Measurements from ENCODE around the gene DNAJC4.

Gene DNAJC4

DNA sequence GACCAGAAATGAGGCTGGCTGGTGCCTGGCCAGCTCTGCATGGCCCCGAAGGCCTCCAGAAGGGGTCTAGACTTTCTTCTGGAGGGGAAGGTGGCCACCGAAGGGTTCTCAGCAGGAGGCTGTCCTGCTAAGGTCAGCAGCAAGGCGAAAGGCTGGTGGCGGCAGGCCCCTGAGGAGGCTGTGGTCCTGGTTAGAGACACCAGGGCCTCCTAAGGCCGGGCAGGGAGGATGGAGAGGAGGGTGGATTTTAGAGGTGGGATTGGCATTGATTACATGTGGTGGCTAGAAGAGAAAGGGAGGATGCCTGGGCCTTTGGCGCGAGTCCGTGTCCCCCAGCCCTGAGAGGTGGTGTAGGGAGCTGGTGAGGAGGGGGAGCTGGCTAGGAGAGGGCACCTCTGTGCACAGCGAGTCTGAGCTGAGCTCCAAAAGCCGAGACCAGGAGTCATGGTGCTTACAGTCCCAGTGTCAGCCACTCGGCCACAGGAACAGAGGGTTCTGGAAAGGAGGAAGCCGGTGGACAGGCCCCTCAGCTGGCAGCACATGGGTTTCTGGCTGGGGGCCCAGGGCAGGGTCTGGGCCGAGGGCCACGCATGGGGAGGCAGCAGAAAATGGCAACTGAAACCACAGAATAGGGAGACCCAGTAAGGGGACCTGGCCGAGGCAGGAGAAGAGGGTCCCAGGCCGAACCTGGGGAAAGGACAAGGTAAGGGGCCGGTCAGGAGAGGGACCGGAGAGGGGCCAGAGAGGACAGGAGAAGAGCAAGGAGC, 21.4 kb upstream of the DNAJC4 start:
- FAIRE-seq: no peak

- FAIRE-seq: no peak
Observed at GRCh38 chr11:64209563-64209843, 20.8 kb upstream of the DNAJC4 start.

DNA sequence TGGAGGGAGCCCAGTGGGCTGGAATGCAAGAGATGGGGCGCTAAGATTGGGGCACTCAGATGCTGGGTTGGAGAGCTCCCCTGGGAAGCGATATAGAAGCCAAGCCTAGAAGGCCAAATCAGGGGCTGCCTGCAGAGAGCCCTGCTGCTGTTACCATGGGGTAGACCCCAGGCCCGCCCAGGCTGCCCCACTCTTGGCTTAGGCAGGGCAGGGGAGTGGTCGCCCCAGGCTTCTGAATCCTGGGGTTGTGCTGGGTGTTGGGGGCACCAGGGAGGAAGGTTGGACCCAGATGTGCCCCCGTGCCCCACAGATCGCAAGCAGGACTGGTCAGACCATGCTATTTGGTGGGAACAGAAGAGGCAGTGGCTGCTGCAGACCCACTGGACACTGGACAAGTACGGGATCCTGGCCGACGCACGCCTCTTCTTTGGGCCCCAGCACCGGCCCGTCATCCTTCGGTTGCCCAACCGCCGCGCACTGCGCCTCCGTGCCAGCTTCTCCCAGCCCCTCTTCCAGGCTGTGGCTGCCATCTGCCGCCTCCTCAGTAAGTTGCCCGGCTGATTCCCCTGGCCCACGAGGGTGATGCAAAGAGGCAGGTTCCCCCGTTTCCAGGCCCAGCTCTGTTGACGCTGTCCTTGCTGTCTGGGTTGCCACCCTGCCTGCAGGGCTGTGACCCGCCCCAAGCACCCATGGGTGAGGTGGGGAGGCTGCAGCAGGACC, 19.9 kb upstream of the DNAJC4 start:
- no peak for FAIRE-seq

DNA sequence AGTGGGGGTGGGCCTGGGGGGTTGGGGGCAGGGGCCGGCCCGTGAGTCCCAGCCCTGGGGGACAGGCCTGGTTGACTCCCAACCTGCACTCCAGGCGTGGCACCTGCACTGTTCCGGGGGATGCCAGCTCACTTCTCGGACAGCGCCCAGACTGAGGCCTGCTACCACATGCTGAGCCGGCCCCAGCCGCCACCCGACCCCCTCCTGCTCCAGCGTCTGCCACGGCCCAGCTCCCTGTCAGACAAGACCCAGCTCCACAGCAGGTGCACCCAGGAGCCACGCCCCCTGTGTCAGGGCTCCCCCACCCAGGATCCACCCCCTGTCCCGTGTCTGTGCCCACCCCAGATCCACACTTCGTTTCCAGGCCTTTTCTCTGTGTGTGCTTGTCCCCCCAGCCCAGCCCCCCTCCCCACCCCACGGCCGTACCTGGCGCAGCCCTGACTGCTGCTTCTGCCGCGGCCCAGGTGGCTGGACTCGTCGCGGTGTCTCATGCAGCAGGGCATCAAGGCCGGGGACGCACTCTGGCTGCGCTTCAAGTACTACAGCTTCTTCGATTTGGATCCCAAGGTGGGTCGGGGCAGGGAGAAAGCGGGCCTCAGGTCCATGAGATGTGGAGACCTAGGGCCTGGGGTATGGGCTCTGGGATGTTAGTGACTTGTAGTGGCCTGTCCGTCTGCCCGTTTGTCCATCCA, 19.0 kb upstream of the DNAJC4 start:
- FAIRE-seq: no peak

GRCh38 chr11:64216879-64217278, 13.5 kb upstream of the DNAJC4 start:
- FAIRE-seq: no peak

DNA sequence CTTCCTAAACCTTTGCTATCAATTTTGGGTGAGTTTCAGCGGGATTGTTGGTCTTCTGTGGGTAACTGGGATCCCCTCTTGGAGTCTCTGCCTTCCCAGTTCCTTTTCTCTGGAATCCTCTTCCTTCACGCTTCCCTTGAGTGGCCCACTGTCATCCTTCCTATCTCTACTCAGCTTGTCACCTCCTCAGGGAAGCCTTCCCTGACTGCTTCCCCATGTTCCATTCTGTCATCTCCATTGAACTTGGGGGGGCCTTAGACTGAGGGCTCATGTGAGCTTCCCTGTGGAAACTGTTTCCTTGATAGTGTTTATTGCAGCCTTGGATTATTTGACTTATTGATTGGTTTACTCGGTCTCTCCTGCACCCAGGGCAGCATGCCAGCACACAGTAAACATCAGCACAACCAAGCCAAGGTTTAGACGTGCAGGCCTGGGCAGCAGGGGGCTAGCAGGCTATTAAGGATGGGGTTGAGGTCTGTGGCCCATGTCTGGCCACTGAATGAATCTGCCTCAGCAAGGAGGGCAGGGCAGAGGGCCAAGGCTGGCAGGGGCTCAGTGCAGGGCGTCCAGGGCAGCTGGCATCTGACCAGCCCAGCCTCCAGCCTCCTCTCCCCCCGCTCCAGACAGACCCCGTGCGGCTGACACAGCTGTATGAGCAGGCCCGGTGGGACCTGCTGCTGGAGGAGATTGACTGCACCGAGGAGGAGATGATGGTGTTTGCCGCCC, 11.6 kb upstream of the DNAJC4 start:
- FAIRE-seq: no peak

- no peak for FAIRE-seq
Observed at GRCh38 chr11:64219354-64219684, 11.0 kb upstream of the DNAJC4 start.

- FAIRE-seq: no peak
Observed at GRCh38 chr11:64219755-64220154, 10.6 kb upstream of the DNAJC4 start.

- FAIRE-seq: no peak
Observed at GRCh38 chr11:64220271-64220670, 10.1 kb upstream of the DNAJC4 start.

DNA sequence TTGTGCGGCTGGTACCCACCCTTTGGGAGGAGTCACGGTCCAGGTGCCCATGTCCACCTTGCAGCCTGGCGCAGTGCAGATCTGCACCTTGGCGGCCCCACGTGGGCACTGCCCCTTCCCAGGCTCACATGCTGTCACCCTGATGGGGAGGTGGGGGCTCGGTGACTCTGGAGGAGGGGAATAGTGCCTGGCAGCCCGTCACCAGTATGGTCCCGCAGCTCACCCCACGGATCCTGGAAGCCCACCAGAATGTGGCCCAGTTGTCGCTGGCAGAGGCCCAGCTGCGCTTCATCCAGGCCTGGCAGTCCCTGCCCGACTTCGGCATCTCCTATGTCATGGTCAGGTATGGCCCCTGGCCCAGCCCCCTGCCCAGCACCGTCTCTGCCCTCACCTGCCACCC, 9.6 kb upstream of the DNAJC4 start:
- FAIRE-seq: no peak

DNA sequence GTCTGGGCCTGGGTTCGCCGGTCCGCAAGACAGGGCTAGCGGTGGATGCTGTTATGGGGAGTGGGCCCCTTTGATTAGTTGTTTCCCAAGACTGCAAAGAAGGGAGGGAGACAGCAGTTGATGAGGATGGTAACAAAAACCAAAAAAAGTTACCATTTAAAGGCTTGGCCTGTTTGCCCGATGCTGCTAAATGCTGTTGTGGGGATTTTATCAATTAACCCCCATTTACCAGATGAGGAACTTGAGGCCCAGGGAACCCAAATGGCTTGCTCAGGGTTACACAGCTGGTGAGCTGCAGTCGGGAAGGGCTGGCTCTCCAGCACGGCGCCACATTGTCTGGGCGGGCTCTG, 7.7 kb upstream of the DNAJC4 start:
- no peak for FAIRE-seq

DNA sequence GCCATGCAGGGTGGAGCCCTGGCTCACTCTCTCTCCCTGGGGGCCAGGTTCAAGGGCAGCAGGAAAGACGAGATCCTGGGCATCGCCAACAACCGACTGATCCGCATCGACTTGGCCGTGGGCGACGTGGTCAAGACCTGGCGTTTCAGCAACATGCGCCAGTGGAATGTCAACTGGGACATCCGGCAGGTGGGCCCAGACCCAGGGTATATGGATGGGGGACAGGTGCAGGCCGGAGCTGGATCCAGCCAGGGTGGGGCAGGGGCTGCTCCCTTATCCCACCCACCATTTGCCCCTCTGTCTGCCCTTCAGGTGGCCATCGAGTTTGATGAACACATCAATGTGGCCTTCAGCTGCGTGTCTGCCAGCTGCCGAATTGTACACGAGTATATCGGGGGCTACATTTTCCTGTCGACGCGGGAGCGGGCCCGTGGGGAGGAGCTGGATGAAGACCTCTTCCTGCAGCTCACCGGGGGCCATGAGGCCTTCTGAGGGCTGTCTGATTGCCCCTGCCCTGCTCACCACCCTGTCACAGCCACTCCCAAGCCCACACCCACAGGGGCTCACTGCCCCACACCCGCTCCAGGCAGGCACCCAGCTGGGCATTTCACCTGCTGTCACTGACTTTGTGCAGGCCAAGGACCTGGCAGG, 7.2 kb upstream of the DNAJC4 start:
- no peak for FAIRE-seq

DNA sequence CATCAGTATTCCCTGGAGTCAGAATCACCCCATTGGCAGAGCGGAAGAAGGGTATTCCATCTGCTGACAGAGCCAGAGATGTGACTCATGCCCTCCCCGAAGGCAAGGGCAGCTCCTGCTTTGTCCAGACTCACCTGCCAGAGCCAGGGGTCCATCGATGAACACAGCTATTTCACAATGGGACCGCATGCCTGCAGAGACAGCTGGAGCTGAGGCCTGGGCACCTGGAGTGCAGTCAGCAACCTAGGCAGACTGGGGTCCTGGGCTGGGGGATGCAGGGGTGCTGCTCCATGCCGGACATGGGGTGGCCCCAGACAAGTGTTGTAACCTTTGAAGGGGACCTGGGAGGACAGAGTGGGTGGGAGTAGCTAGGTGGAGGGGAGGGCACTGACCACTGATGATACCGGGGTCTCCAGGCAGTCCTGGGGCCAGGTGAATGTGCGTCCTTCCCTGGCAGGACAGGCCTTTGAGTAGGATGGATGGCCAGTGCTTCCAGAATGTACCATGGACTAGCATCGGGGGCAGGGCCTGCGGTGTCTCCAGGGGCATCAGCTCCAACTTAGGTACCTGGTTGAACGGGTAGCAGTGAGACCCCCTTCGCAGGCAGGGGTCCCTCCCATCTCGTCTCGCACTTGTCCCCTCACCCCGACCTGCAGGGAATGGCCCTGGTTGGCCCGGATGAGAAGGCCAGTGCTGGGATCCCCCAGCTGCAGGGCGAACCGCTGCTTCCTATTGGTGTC, 6.0 kb upstream of the DNAJC4 start:
- no peak for FAIRE-seq

DNA sequence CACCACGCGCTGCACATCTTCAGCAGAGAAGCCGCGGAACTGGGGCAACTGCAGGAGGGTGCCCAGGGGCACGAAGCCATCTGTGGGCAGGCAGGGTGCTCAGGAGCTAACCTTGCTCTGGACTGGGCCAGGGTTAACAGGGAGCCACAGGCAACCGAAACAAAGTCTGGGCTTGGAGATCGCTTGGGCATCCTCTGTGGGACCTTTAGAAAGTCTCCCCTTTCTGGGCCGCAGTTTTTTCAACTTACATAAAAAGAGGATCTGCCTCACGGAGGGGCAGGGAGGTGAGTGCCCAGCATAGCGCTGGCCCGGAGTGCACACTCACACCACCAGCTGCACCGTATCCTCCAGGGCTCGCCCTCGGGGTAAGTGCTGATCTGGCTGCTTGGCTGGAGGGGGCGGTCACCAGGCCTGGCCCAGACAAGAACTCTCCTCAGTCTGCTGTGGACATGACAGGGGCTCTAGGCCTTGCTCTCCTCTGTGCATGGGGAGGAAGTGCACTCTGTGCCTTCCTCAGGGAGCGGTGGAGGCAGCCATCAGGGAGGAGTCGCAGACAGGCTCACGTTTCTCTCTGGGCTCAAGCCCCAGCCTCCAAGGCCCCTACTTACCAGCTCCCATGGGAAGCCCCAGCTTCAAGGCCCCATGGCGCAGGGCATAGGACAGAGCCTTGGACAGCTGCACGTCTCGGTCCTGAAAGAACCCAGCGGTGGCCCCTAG, 5.3 kb upstream of the DNAJC4 start:
- FAIRE-seq: no peak

DNA sequence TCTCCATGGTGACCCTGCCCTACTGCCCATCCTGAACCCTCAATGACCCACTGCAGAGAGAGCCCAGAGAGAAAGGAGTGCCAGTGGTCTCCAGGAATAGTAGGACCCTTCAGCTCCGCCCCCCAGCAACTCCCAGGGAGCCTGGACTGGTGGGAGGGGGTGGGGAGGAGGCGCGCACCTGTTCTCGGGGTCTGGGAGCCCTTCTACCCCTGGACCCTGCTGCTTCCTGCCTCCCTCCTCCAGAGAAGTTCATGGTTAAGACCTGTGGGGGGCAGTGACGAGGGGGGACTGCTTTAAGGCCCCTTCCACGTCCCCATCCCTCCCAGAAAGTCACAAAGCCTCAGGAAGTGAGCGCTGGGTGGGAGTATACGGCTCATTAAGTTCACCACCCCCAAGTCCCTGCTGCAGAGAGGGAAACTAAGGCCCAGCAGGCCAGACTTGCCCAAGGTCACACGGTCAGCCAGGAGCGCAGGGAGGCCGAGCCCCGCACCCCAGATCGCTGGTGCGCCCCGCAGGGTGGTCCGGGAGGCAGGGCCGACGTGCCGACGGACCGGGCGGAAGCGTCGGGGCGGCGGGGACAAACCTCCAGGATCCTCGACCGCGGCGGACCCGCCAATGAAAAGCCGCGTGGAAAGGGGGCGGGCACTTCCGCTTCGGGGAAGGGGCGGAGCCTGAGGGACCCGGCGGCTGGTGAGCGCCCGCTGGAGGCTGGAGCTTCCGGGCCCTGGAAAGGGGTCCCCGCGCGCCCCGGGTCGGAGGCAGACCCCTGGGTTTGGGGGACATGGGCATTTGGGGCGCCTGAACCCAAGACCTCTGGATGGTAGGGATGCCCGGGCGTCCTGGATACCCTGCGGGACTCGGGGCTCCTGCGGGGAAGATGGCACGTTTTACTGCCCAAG, 4.5 kb upstream of the DNAJC4 start, which contains the start of the genes NUDT22 and TRPT1:
NUDT22 (plus strand) TSS at position 667 of the 899 bp plus-strand sequence. CDS start 379 bp downstream, outside the sequence.
TRPT1 (minus strand) TSS at position 579 of the 899 bp plus-strand sequence; CDS start at position 253, 326 bp downstream.
- no peak for FAIRE-seq

DNA sequence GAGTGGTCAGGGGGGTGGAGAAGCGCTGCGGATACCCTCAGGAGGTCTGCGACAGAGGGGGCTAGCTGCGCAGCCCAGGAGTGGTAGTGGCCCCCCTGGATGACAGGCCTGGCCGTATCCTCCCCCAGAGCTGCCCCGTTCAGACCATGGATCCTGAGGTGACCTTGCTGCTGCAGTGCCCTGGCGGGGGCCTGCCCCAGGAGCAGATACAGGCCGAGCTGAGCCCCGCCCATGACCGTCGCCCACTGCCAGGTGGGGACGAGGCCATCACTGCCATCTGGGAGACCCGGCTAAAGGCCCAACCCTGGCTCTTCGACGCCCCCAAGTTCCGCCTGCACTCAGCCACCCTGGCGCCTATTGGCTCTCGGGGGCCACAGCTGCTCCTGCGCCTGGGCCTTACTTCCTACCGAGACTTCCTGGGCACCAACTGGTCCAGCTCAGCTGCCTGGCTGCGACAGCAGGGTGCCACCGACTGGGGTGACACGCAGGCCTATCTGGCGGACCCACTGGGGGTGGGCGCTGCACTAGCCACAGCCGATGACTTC, 3.8 kb upstream of the DNAJC4 start:
- FAIRE-seq: no peak

DNA sequence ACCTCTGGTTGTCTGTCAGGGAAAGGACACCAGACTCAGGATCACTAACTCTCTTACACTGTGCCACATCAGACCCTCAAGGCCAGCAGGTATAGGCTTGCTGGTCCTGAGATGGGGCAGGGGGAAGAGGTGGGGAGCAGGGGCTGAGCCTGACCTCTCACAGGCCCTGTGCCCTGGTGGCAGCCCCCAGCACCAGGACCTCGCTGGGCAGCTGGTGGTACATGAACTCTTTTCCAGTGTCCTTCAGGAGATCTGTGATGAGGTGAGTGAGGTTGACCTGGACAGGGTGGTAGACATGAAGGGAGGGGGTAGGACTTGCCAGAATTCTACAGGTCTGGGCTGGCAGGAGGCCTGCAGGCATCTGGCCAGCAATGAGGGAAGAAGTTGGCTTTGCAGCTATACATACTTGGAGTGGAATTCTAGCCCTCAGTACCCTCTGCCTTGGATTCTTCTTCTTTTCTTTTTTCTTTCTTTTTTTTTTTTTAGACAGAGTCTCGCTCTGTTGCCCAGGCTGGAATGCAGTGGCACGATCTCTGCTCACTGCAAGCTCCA, 2.9 kb upstream of the DNAJC4 start:
- FAIRE-seq: no peak

DNA sequence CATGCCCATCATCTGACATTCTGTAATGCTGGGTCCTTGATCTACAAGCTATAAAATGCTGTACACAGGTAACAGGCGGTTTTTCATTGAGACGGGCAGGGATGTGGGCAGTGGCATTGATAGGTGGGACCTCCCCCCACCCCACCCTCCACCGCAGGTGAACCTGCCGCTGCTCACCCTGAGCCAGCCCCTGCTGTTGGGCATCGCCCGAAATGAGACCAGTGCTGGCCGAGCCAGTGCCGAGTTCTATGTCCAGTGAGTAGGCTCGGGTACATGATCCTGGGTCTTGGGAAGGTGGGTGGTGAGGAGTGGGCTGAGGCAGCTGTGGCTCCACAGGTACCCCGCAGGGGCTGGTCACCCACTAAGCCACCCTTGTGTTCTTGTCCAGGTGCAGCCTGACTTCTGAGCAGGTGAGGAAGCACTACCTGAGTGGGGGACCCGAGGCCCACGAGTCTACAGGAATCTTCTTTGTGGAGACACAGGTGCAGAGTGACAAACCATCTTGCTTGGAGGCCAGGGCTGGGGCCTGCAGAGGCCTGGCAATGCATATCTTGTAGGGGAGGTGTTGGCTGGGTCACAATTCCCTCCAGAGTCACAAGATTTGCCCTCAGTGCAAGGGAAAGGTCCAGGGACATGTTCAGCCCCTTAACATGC, 1.1 kb upstream of the DNAJC4 start:
- FAIRE-seq: no peak

GRCh38 chr11:64229744-64230170, 591 bp upstream of the DNAJC4 start:
- no peak for FAIRE-seq

Measured in TTC549 (cell line).